Measurements from ENCODE around the gene TNFRSF1A. TPM values are rescaled to one million over a fixed set of nuclear protein-coding genes. Genes with fewer than 3 reads are reported as not detected.

Gene TNFRSF1A
- total and polyA plus RNA-seq, 9 of the 15 experiments (the other 6 are each of a cell fraction or from before 2014, with no cell fraction given), result 0.76 to 43.5 (median 30.0) TPM

DNA sequence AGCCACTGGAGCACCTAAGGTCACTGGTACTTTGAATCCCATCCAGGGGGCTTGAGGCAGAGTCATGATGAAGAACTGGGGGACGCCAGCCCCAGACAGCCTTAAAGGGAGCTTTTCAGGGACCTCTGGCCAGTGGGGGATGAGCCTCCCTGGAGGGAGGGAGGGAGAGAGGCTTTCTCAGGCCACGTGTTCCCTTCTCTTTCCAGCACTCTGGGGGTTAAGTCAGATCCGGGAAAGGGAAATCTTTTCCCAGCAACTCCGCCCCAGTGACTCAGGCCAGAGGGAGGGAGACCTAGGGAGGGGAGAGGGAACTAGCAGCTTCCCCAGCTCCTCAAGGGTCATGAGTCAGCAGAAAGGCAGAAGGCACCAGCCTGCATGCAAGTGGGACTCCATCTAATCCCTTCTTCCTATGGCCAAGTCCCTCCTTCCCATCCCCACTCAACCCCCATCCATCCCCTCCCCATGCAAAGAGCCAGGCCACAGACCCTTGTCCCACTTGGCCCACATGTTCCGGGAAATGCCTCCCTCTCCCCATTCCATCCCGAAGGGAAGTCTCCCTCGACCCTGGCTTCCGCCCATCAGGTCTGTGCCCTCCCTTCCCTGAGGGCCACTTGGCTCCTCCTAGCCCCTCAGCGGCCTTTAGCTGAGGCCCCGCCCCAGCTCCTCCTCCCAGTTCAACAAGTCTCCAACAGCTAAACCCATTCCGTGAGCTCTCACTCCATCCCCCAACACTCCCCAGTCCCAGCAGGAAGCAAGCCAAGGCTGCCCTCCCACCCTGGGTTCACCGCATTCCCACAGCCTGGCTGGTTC, 5.6 kb downstream of the TNFRSF1A start (continued):
- no peak for TF ChIP-seq HSF4 (CRISPR knock-in tag; IDR thresholded peaks at IDR 0.05; ENCODE audit: borderline replicate concordance)
- TF ChIP-seq ZNF780A (CRISPR knock-in tag; IDR thresholded peaks at IDR 0.05), result no peak
- TF ChIP-seq, protein P1, sequence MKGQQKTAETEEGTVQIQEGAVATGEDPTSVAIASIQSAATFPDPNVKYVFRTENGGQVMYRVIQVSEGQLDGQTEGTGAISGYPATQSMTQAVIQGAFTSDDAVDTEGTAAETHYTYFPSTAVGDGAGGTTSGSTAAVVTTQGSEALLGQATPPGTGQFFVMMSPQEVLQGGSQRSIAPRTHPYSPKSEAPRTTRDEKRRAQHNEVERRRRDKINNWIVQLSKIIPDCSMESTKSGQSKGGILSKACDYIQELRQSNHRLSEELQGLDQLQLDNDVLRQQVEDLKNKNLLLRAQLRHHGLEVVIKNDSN (CRISPR knock-in tag; IDR thresholded peaks at IDR 0.05), result peak; percentile 77
- peak; percentile 13 for TF ChIP-seq KDM5B (IDR thresholded peaks at IDR 0.05; ENCODE audit: insufficient replicate concordance, low read depth, low read length)
- TF ChIP-seq DMBX1 (CRISPR knock-in tag; IDR thresholded peaks at IDR 0.05; ENCODE audit: borderline replicate concordance), result no peak
- no peak for TF ChIP-seq BDP1 (IDR thresholded peaks at IDR 0.05; ENCODE audit: insufficient read depth, insufficient read length)
- TF ChIP-seq PPARD (CRISPR knock-in tag; IDR thresholded peaks at IDR 0.05), result no peak
- no peak; the same call in 1 of the 2 replicates for TF ChIP-seq TAF7 (tag; IDR thresholded peaks at IDR 0.05)
- TF ChIP-seq DPF2 (IDR thresholded peaks at IDR 0.05), result peak; percentile 77; the same call in 1 of the 2 replicates
- TF ChIP-seq ZKSCAN8 (CRISPR knock-in tag; IDR thresholded peaks at IDR 0.05), result no peak
- TF ChIP-seq ZNF75A (CRISPR knock-in tag; IDR thresholded peaks at IDR 0.05), result no peak
- TF ChIP-seq, protein P2, sequence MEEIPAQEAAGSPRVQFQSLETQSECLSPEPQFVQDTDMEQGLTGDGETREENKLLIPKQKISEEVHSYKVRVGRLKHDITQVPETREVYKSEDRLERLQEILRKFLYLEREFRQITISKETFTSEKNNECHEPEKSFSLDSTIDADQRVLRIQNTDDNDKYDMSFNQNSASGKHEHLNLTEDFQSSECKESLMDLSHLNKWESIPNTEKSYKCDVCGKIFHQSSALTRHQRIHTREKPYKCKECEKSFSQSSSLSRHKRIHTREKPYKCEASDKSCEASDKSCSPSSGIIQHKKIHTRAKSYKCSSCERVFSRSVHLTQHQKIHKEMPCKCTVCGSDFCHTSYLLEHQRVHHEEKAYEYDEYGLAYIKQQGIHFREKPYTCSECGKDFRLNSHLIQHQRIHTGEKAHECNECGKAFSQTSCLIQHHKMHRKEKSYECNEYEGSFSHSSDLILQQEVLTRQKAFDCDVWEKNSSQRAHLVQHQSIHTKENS (CRISPR knock-in tag; IDR thresholded peaks at IDR 0.05), result no peak
- no peak for TF ChIP-seq COPS2 (conservative IDR thresholded peaks at IDR 0.05)
- TF ChIP-seq, protein P3, sequence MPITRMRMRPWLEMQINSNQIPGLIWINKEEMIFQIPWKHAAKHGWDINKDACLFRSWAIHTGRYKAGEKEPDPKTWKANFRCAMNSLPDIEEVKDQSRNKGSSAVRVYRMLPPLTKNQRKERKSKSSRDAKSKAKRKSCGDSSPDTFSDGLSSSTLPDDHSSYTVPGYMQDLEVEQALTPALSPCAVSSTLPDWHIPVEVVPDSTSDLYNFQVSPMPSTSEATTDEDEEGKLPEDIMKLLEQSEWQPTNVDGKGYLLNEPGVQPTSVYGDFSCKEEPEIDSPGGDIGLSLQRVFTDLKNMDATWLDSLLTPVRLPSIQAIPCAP (CRISPR knock-in tag; IDR thresholded peaks at IDR 0.05; ENCODE audit: borderline replicate concordance), result no peak
- TF ChIP-seq XRCC5 (IDR thresholded peaks at IDR 0.05; ENCODE audit: low read depth, low read length), result no peak
- peak; percentile 42; the same call in 1 of the 2 replicates for TF ChIP-seq PHF8 (IDR thresholded peaks at IDR 0.05; ENCODE audit: borderline replicate concordance, low read length)

Measured in K562 (cell line).